GM18868 (cell line): ENCODE results near the gene WNT4.

Experiments used
- ATAC-seq: cut with Tn5 transposase; IDR thresholded peaks from one replicate; pipeline ENCODE4 v1.9.1; 2021; ENCODE audit warnings: mild to moderate bottlenecking, moderate library complexity; ENCODE audit not compliant: unreplicated experiment

Gene WNT4

GRCh38 chr1:22132517-22133235 lies 10.2 kb downstream of the WNT4 start:
- no peak for ATAC-seq

DNA sequence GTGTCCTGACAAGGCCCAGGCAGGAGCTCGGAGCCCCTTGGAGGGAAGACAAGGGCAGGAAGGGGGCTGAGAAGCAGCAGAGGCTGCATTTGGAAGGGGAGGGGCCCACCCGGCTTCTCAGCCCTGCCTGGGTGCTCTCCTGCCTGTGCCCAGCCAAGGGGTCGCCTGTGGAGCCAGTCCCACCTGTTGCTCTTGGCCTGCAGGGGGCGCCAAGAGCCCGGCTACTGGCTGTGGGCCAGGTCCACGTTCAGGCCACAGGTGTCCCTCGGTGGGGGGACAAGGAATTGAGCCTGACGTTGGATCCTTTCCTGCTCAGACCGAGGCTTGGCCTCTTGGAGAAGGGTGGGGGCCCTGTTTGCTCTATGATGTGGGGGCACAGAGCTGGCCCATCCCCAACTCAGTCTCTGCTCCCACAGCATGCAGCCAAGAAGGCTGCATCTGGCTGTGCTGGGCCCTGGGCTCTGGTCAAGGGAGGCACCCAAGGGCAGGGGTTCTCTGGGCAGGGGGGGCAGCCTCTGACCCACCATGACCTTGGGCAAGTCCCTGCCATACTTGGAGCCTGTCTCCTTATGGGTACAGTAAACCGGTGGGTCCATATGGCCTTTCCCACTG lies 10.9 kb downstream of the WNT4 start:
- no peak for ATAC-seq

GRCh38 chr1:22131062-22131461 lies 11.8 kb downstream of the WNT4 start:
- ATAC-seq = no peak

GRCh38 chr1:22129501-22130117 lies 13.3 kb downstream of the WNT4 start:
- ATAC-seq = no peak

- no peak for ATAC-seq
Measured at GRCh38 chr1:22128392-22128791, 14.5 kb downstream of the WNT4 start.

GRCh38 chr1:22127731-22128130 lies 15.2 kb downstream of the WNT4 start:
- no peak for ATAC-seq

DNA sequence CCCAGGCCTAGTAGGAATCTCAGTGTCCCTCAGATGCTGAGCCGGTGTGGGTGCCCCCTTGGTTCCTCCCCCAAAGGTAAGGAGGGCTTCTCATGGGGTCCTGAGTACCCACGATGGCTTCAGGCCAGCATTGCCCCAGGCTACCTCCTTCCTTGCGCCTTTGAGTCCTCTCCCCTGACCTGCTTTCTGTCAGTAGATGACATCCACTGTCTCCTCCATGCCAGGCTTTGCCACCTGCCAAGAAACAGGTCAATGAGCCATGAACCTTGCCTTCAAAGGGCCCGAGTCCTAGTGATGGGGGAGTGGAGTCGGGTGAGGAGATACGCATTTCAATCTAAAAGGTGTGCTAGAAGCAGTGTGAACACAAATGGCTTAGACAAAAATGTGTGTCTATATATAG lies 15.6 kb downstream of the WNT4 start:
- ATAC-seq = no peak

DNA sequence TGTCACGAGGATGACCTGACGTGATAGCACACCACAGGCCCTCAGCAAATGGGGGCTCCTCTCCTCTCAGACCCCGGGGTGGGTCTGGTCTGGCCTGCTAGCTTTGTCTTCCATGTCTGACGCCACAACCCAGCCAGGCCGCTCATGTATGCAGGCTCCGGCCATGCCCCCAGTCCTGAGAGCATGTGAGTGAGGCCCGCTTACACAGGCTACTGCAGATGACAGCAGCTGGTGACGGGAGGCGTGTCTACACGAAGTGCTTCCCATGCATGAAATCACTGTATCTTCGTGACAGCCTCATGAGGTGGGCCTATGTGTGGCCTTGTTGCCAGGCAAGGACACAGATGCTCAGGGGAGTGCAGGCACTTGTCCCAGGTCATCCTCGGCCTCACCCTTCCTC lies 16.4 kb downstream of the WNT4 start:
- no peak for ATAC-seq

GRCh38 chr1:22124592-22125229 lies 18.2 kb downstream of the WNT4 start:
- ATAC-seq = no peak

- ATAC-seq = no peak
Measured at GRCh38 chr1:22123901-22124404, 18.9 kb downstream of the WNT4 start.

GRCh38 chr1:22123071-22123390 lies 19.9 kb downstream of the WNT4 start:
- no peak for ATAC-seq

- ATAC-seq = no peak
Measured at GRCh38 chr1:22122273-22123070, 20.4 kb downstream of the WNT4 start.

- no peak for ATAC-seq
Measured at GRCh38 chr1:22121421-22121911, 21.4 kb downstream of the WNT4 start.

DNA sequence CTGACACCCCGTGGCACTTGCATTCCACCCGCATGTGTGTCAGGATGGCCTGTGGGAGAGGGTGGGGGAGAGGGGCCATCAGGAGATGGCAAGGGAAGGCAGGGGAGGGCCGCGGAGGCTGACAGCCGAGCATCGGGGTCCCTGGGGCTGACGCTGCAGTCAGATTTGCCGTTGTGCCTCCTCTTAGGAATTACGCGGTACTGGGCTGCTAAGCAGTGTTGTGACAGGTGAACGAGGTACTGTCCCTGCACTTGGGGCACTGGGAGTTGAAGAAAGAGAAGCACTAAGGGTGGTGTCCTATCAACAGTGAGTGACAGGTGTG lies 22.5 kb downstream of the WNT4 start:
- no peak for ATAC-seq

DNA sequence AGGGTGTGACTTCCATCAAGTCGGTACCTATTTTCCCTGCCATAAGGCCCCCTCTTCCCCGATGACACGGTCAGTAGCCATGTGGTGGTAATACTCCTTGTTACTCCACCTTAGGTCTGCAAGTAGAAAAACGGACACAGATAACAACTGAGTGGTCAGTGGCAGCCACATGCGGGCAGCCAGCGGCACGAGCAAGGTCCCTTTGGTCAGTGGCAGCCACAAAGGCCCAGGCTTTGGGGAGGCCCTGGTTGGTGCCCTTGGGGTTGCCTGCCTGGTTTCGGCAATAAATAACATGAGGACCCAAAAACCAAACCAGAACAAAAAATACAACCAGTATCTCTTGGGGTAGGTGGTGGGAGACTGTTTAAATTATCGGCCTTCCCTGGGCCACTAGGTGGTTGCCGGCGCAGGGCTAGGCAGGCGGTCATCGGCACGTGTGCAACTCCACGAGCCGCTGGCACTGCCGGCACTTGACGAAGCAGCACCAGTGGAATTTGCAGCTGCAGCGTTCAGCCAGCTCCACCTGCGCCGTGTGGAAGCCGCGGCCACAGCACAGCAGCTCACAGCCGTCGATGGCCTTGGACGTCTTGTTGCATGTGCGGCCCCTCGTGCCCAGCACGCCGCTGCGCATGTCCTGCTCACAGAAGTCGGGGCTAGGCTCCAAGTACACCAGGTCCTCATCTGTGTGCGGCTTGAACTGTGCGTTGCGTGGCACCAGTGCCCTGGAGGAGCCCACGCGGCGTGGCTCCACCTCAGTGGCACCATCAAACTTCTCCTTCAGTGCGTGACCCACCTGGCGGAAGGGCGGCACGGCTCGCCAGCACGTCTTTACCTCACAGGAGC lies 23.1 kb downstream of the WNT4 start:
- no peak for ATAC-seq

DNA sequence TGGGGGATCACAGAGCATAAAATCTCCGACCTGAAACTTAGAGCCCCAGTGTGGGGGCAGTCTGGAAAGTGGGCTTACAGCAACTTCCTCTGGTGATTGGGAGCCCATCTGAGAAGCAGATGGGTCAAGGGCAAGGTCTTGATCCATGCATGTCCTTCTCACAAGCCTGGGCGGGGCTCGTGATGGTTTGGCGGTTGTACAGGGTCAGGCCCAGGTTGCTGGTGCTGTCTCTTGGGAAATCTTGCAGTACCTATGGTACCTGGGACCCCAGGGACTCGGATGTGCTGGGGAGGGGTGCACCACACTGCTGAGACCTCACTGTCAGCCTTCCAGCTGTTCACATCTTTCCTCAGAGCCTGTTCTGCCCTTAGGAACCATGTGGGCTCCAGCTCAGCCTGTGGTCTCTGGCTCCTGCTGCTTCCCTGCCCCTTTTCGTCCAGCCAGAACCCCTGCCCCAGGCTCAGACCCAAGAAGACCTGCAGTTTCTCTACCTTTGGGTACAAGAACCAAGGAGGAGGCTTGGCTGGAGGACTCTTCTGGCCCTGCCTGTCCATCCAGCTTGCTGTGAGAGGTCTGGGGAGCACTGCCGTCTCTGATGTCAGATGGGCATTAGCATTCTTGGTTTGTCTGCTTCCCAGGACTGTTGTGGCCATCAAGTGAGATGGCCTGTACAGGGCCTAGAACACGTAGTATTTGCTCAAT lies 24.5 kb downstream of the WNT4 start:
- ATAC-seq = no peak

- ATAC-seq = no peak
Measured at GRCh38 chr1:22117851-22118250, 25.0 kb downstream of the WNT4 start.

DNA sequence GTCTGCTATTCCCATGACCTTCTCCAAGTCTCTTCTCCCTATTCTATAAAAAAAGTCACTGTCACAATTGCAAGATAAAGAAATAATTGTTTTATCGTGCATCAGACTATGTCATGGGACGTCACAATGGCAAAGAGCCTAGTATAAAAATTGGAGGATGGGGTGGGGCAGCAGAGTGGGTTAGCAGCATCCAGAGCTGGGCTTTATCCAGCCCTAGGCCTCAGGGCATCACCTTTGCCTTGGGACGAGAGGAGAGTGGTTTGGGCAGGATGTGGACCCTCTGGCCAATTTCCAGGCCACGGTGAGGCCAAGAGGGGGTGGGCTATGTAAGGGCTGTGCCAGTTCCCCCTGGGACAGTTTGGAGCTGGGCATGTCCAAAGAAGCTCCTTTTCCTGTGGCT lies 25.7 kb downstream of the WNT4 start:
- no peak for ATAC-seq

GRCh38 chr1:22115286-22115685 lies 27.6 kb downstream of the WNT4 start:
- ATAC-seq = no peak
